KBM-7 (cell line): Measurements from ENCODE around the gene NAPA.

ENCODE experiments used
- DNase-seq: peaks from one replicate; pipeline ENCODE4 v3.0.0-alpha.2; 2015
- in situ Hi-C: fragments of 300-500 bp; cut with MboI; formaldehyde crosslinking; loops from 2 replicates; pipeline ENCODE4 v1.14.3; 2020; ENCODE audit warnings: low sequenced_read_pairs, low pct_unique_long_range_greater_than_20kb, mixed read lengths

The NAPA gene

GRCh38 chr19:47445527-47445926, 69.3 kb downstream of the NAPA start:
- DNase-seq = peak; percentile 18
- in situ Hi-C loops = no loop called here

GRCh38 chr19:47444388-47444821, 70.5 kb downstream of the NAPA start:
- peak; percentile 42 for DNase-seq

GRCh38 chr19:47443331-47443730, 71.5 kb downstream of the NAPA start:
- DNase-seq = no peak
- in situ Hi-C loops = no loop called here

More at GRCh38 chr19:47444388-47444821, 70.5 kb downstream of the NAPA start:
- in situ Hi-C loops = no loop called here

GRCh38 chr19:47438793-47439220, 76.1 kb downstream of the NAPA start:
- in situ Hi-C loops = loop anchor here (10.0 kb wide), 1 partner anchor 256 kb away; no protein-coding TSS in a partner anchor
- no peak for DNase-seq
